Measurements from ENCODE around the gene BCKDHB.

The BCKDHB gene

DNA sequence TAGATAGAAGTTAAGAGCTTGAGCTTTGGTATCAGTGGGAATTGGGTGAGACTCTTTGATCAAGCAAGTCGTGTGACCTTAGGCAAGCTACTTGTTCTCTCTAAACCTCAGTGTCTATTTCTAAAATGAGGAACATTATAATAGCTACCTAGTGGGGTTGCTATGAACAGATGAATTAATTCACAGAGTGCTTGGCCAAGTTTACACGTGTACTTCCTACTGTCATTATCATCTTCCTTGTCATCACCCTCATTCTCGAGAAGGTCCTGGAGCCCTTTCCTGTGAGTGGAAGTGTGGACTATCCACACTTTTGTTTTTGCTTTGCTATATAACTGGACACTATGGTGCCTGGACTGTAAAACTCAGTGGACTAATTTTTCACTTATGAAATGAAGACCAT, 64.0 kb downstream of the BCKDHB start:
- peaks cover 6% of the 10 kb centered on the region; the same call in 1 of the 2 replicates for H3K36me3 ChIP-seq (ENCODE audit: low read depth)
- H3K9me3 ChIP-seq (ENCODE audit: severe bottlenecking): no peaks in the 10 kb centered on the region
- TF ChIP-seq, protein P1, sequence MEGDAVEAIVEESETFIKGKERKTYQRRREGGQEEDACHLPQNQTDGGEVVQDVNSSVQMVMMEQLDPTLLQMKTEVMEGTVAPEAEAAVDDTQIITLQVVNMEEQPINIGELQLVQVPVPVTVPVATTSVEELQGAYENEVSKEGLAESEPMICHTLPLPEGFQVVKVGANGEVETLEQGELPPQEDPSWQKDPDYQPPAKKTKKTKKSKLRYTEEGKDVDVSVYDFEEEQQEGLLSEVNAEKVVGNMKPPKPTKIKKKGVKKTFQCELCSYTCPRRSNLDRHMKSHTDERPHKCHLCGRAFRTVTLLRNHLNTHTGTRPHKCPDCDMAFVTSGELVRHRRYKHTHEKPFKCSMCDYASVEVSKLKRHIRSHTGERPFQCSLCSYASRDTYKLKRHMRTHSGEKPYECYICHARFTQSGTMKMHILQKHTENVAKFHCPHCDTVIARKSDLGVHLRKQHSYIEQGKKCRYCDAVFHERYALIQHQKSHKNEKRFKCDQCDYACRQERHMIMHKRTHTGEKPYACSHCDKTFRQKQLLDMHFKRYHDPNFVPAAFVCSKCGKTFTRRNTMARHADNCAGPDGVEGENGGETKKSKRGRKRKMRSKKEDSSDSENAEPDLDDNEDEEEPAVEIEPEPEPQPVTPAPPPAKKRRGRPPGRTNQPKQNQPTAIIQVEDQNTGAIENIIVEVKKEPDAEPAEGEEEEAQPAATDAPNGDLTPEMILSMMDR (IDR thresholded peaks at IDR 0.05; ENCODE audit: poor library complexity, severe bottlenecking): no peak
- H3K27me3 ChIP-seq (ENCODE audit: insufficient read depth, poor library complexity, severe bottlenecking): no peaks in the 10 kb centered on the region
- peaks cover 14% of the 10 kb centered on the region for H3K4me1 ChIP-seq (ENCODE audit: insufficient read depth, poor library complexity, severe bottlenecking)
- no peak overlapping the region for H3K27ac ChIP-seq (ENCODE audit: poor library complexity, severe bottlenecking)
- H3K4me3 ChIP-seq (ENCODE audit: severe bottlenecking): no peak overlapping the region
- DNase-seq (ENCODE audit: low spot score): no peak
- ATAC-seq (ENCODE audit: low read depth): no peak

DNA sequence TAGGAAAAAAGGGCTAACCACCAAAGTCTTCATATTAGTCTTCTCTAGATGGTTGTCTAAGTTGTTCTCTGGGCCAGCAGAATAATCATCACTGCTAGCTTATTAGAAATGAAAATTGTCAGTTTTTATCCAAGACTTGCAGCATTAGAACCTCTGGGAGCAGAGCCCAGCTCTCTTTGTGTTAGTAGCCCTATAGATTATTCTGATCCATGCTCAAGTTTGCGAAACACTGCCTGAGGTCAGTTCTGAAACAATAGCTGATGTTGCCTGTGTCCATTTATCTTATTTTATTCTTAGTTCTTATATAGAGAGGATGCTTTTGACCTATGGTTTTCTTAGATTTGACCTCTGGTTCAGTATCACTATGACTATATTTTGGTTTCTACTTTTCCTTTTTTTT, 66.9 kb downstream of the BCKDHB start:
- no peak overlapping the region for H3K4me3 ChIP-seq (ENCODE audit: severe bottlenecking)
- peaks cover 8% of the 10 kb centered on the region for H3K4me1 ChIP-seq (ENCODE audit: insufficient read depth, poor library complexity, severe bottlenecking)
- no peaks in the 10 kb centered on the region for H3K9me3 ChIP-seq (ENCODE audit: severe bottlenecking)
- no peak for DNase-seq (ENCODE audit: low spot score)
- peaks cover 8% of the 10 kb centered on the region; the same call in 1 of the 2 replicates for H3K36me3 ChIP-seq (ENCODE audit: low read depth)
- H3K27ac ChIP-seq (ENCODE audit: poor library complexity, severe bottlenecking): no peak overlapping the region
- ATAC-seq (ENCODE audit: low read depth): no peak
- no peaks in the 10 kb centered on the region for H3K27me3 ChIP-seq (ENCODE audit: insufficient read depth, poor library complexity, severe bottlenecking)
- TF ChIP-seq, protein P1 (IDR thresholded peaks at IDR 0.05; ENCODE audit: poor library complexity, severe bottlenecking): no peak

DNA sequence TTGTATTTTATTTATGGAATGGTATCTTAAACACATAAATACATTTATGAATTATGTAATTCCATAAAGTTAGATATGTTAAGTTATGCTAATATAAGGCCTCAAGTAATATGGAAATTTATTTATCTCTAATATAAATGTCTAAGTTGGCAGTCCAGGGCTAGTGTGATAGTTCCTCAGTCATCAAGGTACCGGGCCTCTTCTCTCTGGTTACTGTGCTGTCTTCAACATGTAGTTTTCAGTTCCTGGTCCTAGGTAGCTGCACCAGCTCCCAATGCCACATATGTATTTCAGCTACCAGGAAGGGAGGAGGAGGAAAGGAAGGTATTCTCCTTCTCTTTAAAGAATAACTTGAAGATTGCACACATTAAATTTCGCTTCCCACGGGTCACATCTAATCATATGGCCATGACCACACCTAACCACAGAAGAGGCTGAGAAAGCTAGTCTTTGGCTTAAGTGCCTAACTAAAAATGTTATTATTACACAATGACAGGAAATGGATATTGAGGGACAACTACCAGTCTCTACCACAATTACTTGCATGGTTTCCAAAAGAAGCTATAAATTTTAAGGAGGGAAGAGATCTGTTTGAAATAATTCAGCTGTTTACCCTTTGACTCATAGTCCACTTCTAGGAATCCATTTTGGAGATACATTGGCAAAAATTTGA, 68.6 kb downstream of the BCKDHB start:
- ATAC-seq (ENCODE audit: low read depth) (peak; percentile 40), DNase-seq (ENCODE audit: low spot score) (no peak)
- no peaks in the 10 kb centered on the region for H3K9me3 ChIP-seq (ENCODE audit: severe bottlenecking)
- H3K27ac ChIP-seq (ENCODE audit: poor library complexity, severe bottlenecking): no peak overlapping the region
- peaks cover 5% of the 10 kb centered on the region; the same call in 1 of the 2 replicates for H3K36me3 ChIP-seq (ENCODE audit: low read depth)
- TF ChIP-seq, protein P1 (IDR thresholded peaks at IDR 0.05; ENCODE audit: poor library complexity, severe bottlenecking): no peak
- no peak overlapping the region for H3K4me3 ChIP-seq (ENCODE audit: severe bottlenecking)
- peaks cover 9% of the 10 kb centered on the region for H3K4me1 ChIP-seq (ENCODE audit: insufficient read depth, poor library complexity, severe bottlenecking)
- no peaks in the 10 kb centered on the region for H3K27me3 ChIP-seq (ENCODE audit: insufficient read depth, poor library complexity, severe bottlenecking)

DNA sequence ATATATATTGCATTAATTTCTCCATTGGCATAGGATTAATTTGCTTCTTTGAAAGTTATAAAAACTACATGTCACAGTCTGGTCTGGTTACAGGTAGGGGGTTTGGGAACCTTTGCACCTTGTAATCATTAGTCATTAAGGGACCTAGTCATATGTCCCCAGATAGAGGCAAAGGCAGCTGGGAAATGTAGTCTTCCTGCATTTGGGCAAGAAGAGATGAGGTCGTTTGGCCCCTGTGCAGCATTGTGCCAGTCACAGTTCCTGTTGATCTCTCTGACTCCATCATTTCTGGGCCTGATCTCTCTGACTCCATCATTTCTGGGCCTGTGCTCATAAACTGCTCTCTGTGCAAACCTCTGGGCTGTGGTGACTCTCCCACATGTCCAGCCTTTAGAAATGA, 73.2 kb downstream of the BCKDHB start:
- Histone ChIP-seq H3K9me3 (ENCODE audit: severe bottlenecking) (no peaks in the 10 kb centered on the region), H3K36me3 (ENCODE audit: low read depth) (peaks cover 2% of the 10 kb centered on the region; the same call in 1 of the 2 replicates), H3K4me1 (ENCODE audit: insufficient read depth, poor library complexity, severe bottlenecking) (peaks cover 33% of the 10 kb centered on the region), H3K4me3 (ENCODE audit: severe bottlenecking) (no peak overlapping the region), H3K27ac (ENCODE audit: poor library complexity, severe bottlenecking) (no peak overlapping the region), H3K27me3 (ENCODE audit: insufficient read depth, poor library complexity, severe bottlenecking) (no peaks in the 10 kb centered on the region)
- DNase-seq (ENCODE audit: low spot score): no peak
- no peak for ATAC-seq (ENCODE audit: low read depth)
- TF ChIP-seq, protein P1 (IDR thresholded peaks at IDR 0.05; ENCODE audit: poor library complexity, severe bottlenecking): no peak
